ENCODE data around the gene RNF13. TPM values are rescaled to one million over a fixed set of nuclear protein-coding genes. Genes with fewer than 3 reads are reported as not detected.
A peak's percentile ranks its signal among the peaks of the same experiment; 100 is the strongest.

The RNF13 gene
- total and polyA plus RNA-seq, 2 donors (not counting 1 experiment from before 2014, with no cell fraction given) = 38.0 to 86.5 TPM

GRCh38 chr3:149816311-149816710 lies 3.3 kb downstream of the RNF13 start:
- Histone ChIP-seq H3K27me3 (replicated peaks in 1 of 4; ENCODE audit: control extremely low read depth in 1 of 4, control insufficient read depth in 3 of 4, insufficient read depth in 4 of 4, low read length in 3 of 4) (no peaks in the 10 kb centered on the region), H3K9ac (ENCODE audit: low read length) (no peak overlapping the region), H3K4me1 (ENCODE audit: control insufficient read depth in 2 of 2, insufficient read depth in 2 of 2, low read length in 2 of 2) (peaks cover 39 to 41% of the 10 kb centered on the region in 2 donors), H3K79me2 (ENCODE audit: control insufficient read depth, insufficient read depth, low read length) (peaks cover 81% of the 10 kb centered on the region), H2AFZ (ENCODE audit: insufficient read depth, low read depth, low read length, poor library complexity, severe bottlenecking) (no peak overlapping the region), H4K20me1 (ENCODE audit: control insufficient read depth, insufficient read depth, low read length, poor library complexity, severe bottlenecking) (peaks cover 48% of the 10 kb centered on the region), H3K4me2 (replicated peaks; ENCODE audit: low read depth, low read length, poor library complexity, severe bottlenecking) (peak overlapping the region; percentile 84), H3K4me3 (ENCODE audit: control extremely low read depth in 1 of 5, extremely low read depth in 1 of 5, insufficient read depth in 1 of 5, low read depth in 2 of 5, low read length in 4 of 5) (peak overlapping the region in 1 of 5 experiments; percentile 17), H3K27ac (ENCODE audit: low read length in 2 of 2) (no peak overlapping the region), H3K36me3 (replicated peaks in 1 of 2; ENCODE audit: control extremely low read depth in 1 of 2, control insufficient read depth in 1 of 2, extremely low read depth in 1 of 2, insufficient read depth in 2 of 2, low read length in 1 of 2) (no peaks in the 10 kb centered on the region), H3K9me3 (ENCODE audit: control extremely low read depth in 1 of 3, control insufficient read depth in 2 of 3, insufficient read depth in 1 of 3, low read length in 2 of 3) (no peaks in the 10 kb centered on the region)
- ChIA-PET POLR2A (no interaction called here), CTCF (interaction anchor here (0.8 kb wide), 1 partner anchor 8 kb away, joined by 3 read pairs; no protein-coding TSS in a partner anchor)
- no peaks in the 10 kb centered on the region for H3K9me3 Mint-ChIP-seq (ENCODE audit: insufficient read depth)
- no peaks in the 10 kb centered on the region for H3K27me3 Mint-ChIP-seq
- no CpG with 5 or more reads among the region's 3 CpGs for WGBS (ENCODE audit: insufficient coverage)
- H3K4me1 Mint-ChIP-seq = peaks cover 67% of the 10 kb centered on the region
- H3K4me3 Mint-ChIP-seq = peak overlapping the region; percentile 32
- DNase-seq = no peak
- TF ChIP-seq EZH2 (IDR thresholded peaks at IDR 0.05; ENCODE audit: borderline replicate concordance, insufficient read depth, low read depth, low read length, poor library complexity, severe bottlenecking) = no peak
- TF ChIP-seq CTCF (IDR thresholded peaks at IDR 0.05) = no peak
- H3K27ac Mint-ChIP-seq = no peak overlapping the region
- no peak for ATAC-seq (ENCODE audit: low read depth)
- intact Hi-C loops (cut with micrococcal nuclease) = loop anchor here (5.0 to 10.0 kb wide), 3 partner anchors 41 to 822 kb away; partner anchors contain the start of genes EIF2A, GYG1 and SERP1

GRCh38 chr3:149816986-149817385 lies 4.0 kb downstream of the RNF13 start:
- ATAC-seq (ENCODE audit: low read depth) = no peak
- Histone ChIP-seq H3K4me1 (ENCODE audit: control insufficient read depth in 2 of 2, insufficient read depth in 2 of 2, low read length in 2 of 2) (peaks cover 38 to 39% of the 10 kb centered on the region in 2 donors), H3K9ac (ENCODE audit: low read length) (no peak overlapping the region), H3K4me3 (ENCODE audit: control extremely low read depth in 1 of 5, extremely low read depth in 1 of 5, insufficient read depth in 1 of 5, low read depth in 2 of 5, low read length in 4 of 5) (peak overlapping the region in 1 of 5 experiments; percentile 2), H4K20me1 (ENCODE audit: control insufficient read depth, insufficient read depth, low read length, poor library complexity, severe bottlenecking) (peaks cover 53% of the 10 kb centered on the region), H3K27me3 (replicated peaks in 1 of 4; ENCODE audit: control extremely low read depth in 1 of 4, control insufficient read depth in 3 of 4, insufficient read depth in 4 of 4, low read length in 3 of 4) (no peaks in the 10 kb centered on the region), H3K27ac (ENCODE audit: low read length in 2 of 2) (no peak overlapping the region), H2AFZ (ENCODE audit: insufficient read depth, low read depth, low read length, poor library complexity, severe bottlenecking) (no peak overlapping the region), H3K9me3 (ENCODE audit: control extremely low read depth in 1 of 3, control insufficient read depth in 2 of 3, insufficient read depth in 1 of 3, low read length in 2 of 3) (no peaks in the 10 kb centered on the region), H3K4me2 (replicated peaks; ENCODE audit: low read depth, low read length, poor library complexity, severe bottlenecking) (no peak overlapping the region), H3K79me2 (ENCODE audit: control insufficient read depth, insufficient read depth, low read length) (peaks cover 88% of the 10 kb centered on the region), H3K36me3 (replicated peaks in 1 of 2; ENCODE audit: control extremely low read depth in 1 of 2, control insufficient read depth in 1 of 2, extremely low read depth in 1 of 2, insufficient read depth in 2 of 2, low read length in 1 of 2) (no peaks in the 10 kb centered on the region)
- no peak overlapping the region for H3K4me3 Mint-ChIP-seq
- no peak for DNase-seq
- TF ChIP-seq CTCF (IDR thresholded peaks at IDR 0.05) = no peak
- WGBS (ENCODE audit: insufficient coverage) = no CpG with 5 or more reads among the region's 2 CpGs
- no peaks in the 10 kb centered on the region for H3K9me3 Mint-ChIP-seq (ENCODE audit: insufficient read depth)
- no peaks in the 10 kb centered on the region for H3K27me3 Mint-ChIP-seq
- H3K4me1 Mint-ChIP-seq = peaks cover 69% of the 10 kb centered on the region
- intact Hi-C loops (cut with micrococcal nuclease) = loop anchor here (5.0 to 10.0 kb wide), 3 partner anchors 40 to 822 kb away; partner anchors contain the start of genes EIF2A, GYG1 and SERP1
- ChIA-PET CTCF (interaction anchor here (1.0 kb wide), 1 partner anchor 9 kb away, joined by 4 read pairs; no protein-coding TSS in a partner anchor), POLR2A (no interaction called here)
- H3K27ac Mint-ChIP-seq = no peak overlapping the region
